ENCODE data around the gene MTA3. TPM values are rescaled to one million over a fixed set of nuclear protein-coding genes. Genes with fewer than 3 reads are reported as not detected.

MTA3 gene
- total RNA-seq, 1 donor, result 34.1 TPM

- TF ChIP-seq CTCF (IDR thresholded peaks at IDR 0.05; ENCODE audit: insufficient read depth, low read length), result no peak
- no peak overlapping the region for H3K4me3 ChIP-seq (ENCODE audit: low read depth, low read length)
- DNase-seq (ENCODE audit: low read depth), result no peak
Measured at GRCh38 chr2:42758751-42759150, 190.3 kb downstream of the MTA3 start.

GRCh38 chr2:42761554-42761953 lies 193.1 kb downstream of the MTA3 start:
- no peak for DNase-seq (ENCODE audit: low read depth)
- TF ChIP-seq CTCF (IDR thresholded peaks at IDR 0.05; ENCODE audit: insufficient read depth, low read length), result no peak
- H3K4me3 ChIP-seq (ENCODE audit: low read depth, low read length), result no peak overlapping the region

- TF ChIP-seq CTCF (IDR thresholded peaks at IDR 0.05; ENCODE audit: insufficient read depth, low read length), result no peak
- H3K4me3 ChIP-seq (ENCODE audit: low read depth, low read length), result no peak overlapping the region
- no peak for DNase-seq (ENCODE audit: low read depth)
Measured at GRCh38 chr2:42762155-42762554, 193.7 kb downstream of the MTA3 start.

GRCh38 chr2:42762823-42763804 lies 194.7 kb downstream of the MTA3 start:
- no peak for TF ChIP-seq CTCF (IDR thresholded peaks at IDR 0.05; ENCODE audit: insufficient read depth, low read length)
- H3K4me3 ChIP-seq (ENCODE audit: low read depth, low read length), result no peak overlapping the region
- DNase-seq (ENCODE audit: low read depth), result no peak

- H3K4me3 ChIP-seq (ENCODE audit: low read depth, low read length), result no peak within 1 kb of the TSS
- no peak for TF ChIP-seq CTCF (IDR thresholded peaks at IDR 0.05; ENCODE audit: insufficient read depth, low read length)
- DNase-seq (ENCODE audit: low read depth), result no peak
Measured at GRCh38 chr2:42764096-42764495, 195.7 kb downstream of the MTA3 start, which contains the start of gene OXER1. TSS of gene OXER1 (minus strand) at chr2:42764135. CDS start at chr2:42764062, 73 bp downstream.

GRCh38 chr2:42764901-42765300 lies 196.5 kb downstream of the MTA3 start:
- no peak for DNase-seq (ENCODE audit: low read depth)
- TF ChIP-seq CTCF (IDR thresholded peaks at IDR 0.05; ENCODE audit: insufficient read depth, low read length), result no peak
- no peak overlapping the region for H3K4me3 ChIP-seq (ENCODE audit: low read depth, low read length)
